Panc1 (cell line): ENCODE results near the gene CYP24A1.

Experiments used
- POLR2AphosphoS5 ChIP-seq: IDR thresholded peaks from 2 replicates; pipeline ENCODE4 v1.6.1; 2012; ENCODE audit warnings: mild to moderate bottlenecking, low read depth, low read length, moderate library complexity
- TF ChIP-seq, protein P1 (sequence below): fragments of 450-650 bp; IDR thresholded peaks from 2 replicates; pipeline ENCODE4 v1.5.1; 2017; ENCODE audit warnings: mild to moderate bottlenecking
- TF ChIP-seq, protein P2 (sequence below), 2 experiments: IDR thresholded peaks; 2 replicates each; pipeline ENCODE4 v1.6.1; 2011 to 2012; ENCODE audit warnings: low read depth in 2 of 2, control low read depth in 1 of 2, low read length in 1 of 2, mild to moderate bottlenecking in 1 of 2, moderate library complexity in 1 of 2; ENCODE audit not compliant: insufficient read depth in 1 of 2

DNA sequence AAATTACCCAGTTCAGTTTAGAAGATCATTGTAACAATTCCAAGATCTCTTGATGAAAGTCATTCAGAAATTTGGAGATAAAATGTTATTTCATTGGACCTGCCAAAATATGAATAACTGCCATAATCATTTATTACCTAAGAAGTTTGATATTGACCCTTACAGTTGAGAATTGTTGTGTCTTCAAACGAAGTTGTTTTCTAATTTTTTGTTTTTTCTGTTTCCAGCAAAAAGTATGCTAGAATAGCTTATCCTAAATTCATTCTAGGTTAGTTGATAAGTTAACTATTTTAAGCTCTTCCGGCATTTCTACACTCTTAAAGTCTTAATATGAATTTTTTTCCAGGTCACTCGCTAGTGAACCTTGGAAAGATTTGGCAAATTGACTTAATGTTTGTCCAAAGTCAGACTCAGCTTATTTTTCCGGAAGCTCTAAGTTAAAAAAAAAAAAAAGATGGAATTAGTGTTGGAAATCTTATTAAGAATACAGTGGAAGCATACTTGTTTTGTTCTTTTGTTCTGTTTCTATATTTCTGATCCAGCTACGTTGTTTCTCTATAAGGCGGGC lies 28.9 kb downstream of the CYP24A1 start:
- TF ChIP-seq POLR2AphosphoS5: no peak
- TF ChIP-seq, protein P1, sequence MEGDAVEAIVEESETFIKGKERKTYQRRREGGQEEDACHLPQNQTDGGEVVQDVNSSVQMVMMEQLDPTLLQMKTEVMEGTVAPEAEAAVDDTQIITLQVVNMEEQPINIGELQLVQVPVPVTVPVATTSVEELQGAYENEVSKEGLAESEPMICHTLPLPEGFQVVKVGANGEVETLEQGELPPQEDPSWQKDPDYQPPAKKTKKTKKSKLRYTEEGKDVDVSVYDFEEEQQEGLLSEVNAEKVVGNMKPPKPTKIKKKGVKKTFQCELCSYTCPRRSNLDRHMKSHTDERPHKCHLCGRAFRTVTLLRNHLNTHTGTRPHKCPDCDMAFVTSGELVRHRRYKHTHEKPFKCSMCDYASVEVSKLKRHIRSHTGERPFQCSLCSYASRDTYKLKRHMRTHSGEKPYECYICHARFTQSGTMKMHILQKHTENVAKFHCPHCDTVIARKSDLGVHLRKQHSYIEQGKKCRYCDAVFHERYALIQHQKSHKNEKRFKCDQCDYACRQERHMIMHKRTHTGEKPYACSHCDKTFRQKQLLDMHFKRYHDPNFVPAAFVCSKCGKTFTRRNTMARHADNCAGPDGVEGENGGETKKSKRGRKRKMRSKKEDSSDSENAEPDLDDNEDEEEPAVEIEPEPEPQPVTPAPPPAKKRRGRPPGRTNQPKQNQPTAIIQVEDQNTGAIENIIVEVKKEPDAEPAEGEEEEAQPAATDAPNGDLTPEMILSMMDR: no peak
- TF ChIP-seq, protein P2, sequence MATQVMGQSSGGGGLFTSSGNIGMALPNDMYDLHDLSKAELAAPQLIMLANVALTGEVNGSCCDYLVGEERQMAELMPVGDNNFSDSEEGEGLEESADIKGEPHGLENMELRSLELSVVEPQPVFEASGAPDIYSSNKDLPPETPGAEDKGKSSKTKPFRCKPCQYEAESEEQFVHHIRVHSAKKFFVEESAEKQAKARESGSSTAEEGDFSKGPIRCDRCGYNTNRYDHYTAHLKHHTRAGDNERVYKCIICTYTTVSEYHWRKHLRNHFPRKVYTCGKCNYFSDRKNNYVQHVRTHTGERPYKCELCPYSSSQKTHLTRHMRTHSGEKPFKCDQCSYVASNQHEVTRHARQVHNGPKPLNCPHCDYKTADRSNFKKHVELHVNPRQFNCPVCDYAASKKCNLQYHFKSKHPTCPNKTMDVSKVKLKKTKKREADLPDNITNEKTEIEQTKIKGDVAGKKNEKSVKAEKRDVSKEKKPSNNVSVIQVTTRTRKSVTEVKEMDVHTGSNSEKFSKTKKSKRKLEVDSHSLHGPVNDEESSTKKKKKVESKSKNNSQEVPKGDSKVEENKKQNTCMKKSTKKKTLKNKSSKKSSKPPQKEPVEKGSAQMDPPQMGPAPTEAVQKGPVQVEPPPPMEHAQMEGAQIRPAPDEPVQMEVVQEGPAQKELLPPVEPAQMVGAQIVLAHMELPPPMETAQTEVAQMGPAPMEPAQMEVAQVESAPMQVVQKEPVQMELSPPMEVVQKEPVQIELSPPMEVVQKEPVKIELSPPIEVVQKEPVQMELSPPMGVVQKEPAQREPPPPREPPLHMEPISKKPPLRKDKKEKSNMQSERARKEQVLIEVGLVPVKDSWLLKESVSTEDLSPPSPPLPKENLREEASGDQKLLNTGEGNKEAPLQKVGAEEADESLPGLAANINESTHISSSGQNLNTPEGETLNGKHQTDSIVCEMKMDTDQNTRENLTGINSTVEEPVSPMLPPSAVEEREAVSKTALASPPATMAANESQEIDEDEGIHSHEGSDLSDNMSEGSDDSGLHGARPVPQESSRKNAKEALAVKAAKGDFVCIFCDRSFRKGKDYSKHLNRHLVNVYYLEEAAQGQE (IDR thresholded peaks at IDR 0.05; ENCODE audit: insufficient read depth in 1 of 2, low read depth in 2 of 2, low read length in 1 of 2): no peak
